Common myeloid progenitor, CD34-positive (primary cell): ENCODE data around the gene FAM107B.

Source experiments
- CTCF ChIA-PET: fragments of 350-600 bp; sonication (Branson Sonifier 250); formaldehyde crosslinking; loops from one replicate; lab custom pipeline; 2021; ENCODE audit warnings: antibody characterized with exemption; lab: Charles Lee
- POLR2A ChIA-PET: fragments of 350-600 bp; sonication (Branson Sonifier 250); formaldehyde crosslinking; loops from one replicate; lab custom pipeline; 2021; ENCODE audit warnings: antibody characterized with exemption; lab: Charles Lee
- DNase-seq, 3 donors: peaks; one replicate each; pipeline versions ENCODE4 v3.0.0 to v3.0.0-alpha.2; 2013
- H3K27ac ChIP-seq, 2 experiments: 1 replicate in 1 of 2; 2 replicates in 1 of 2; pipeline ENCODE4 v1.7.0; 2013; ENCODE audit warnings: inconsistent platforms in 2 of 2, low read length in 2 of 2, mild to moderate bottlenecking in 2 of 2, low read depth in 1 of 2, moderate library complexity in 1 of 2; ENCODE audit not compliant: severe bottlenecking in 2 of 2, insufficient read depth in 1 of 2, poor library complexity in 1 of 2
- H3K27me3 ChIP-seq, 5 experiments: replicated peaks in 2 of 5; 1 replicate in 3 of 5; 2 replicates in 2 of 5; pipeline versions ENCODE4 v1.6.1 to v1.7.0; 2013; ENCODE audit warnings: low read length in 4 of 5, mild to moderate bottlenecking in 2 of 5, moderate library complexity in 2 of 5, inconsistent platforms in 1 of 5; ENCODE audit not compliant: insufficient read depth in 5 of 5, control insufficient read depth in 4 of 5
- H3K36me3 ChIP-seq, 4 experiments: 1 replicate in 2 of 4; 2 replicates in 2 of 4; pipeline versions ENCODE4 v1.6.1 to v1.7.0; 2013; ENCODE audit warnings: low read length in 3 of 4, control low read depth in 1 of 4, mild to moderate bottlenecking in 1 of 4; ENCODE audit not compliant: control insufficient read depth in 4 of 4, insufficient read depth in 4 of 4
- H3K4me1 ChIP-seq, 4 experiments: 1 replicate in 3 of 4; 2 replicates in 1 of 4; pipeline versions ENCODE4 v1.6.1 to v1.7.1; 2013; ENCODE audit warnings: low read length in 3 of 4, mild to moderate bottlenecking in 3 of 4, control low read depth in 1 of 4, inconsistent platforms in 1 of 4, moderate library complexity in 1 of 4; ENCODE audit not compliant: control insufficient read depth in 4 of 4, insufficient read depth in 4 of 4; ENCODE audit errors: control extremely low read depth in 1 of 4
- H3K4me3 ChIP-seq, 7 experiments: 1 replicate in 4 of 7; 2 replicates in 3 of 7; pipeline versions ENCODE4 v1.5.1 to v1.7.0; 2013; ENCODE audit warnings: mild to moderate bottlenecking in 7 of 7, low read length in 6 of 7, moderate library complexity in 6 of 7, inconsistent platforms in 2 of 7, low read depth in 2 of 7, control low read depth in 1 of 7; ENCODE audit not compliant: insufficient read depth in 4 of 7, control insufficient read depth in 1 of 7; ENCODE audit errors: extremely low read depth in 1 of 7
- H3K9me3 ChIP-seq, 5 experiments: 1 replicate in 4 of 5; 2 replicates in 1 of 5; pipeline versions ENCODE4 v1.6.1 to v1.7.1; 2013; ENCODE audit warnings: low read length in 4 of 5, mild to moderate bottlenecking in 2 of 5, inconsistent platforms in 1 of 5, low read depth in 1 of 5, moderate library complexity in 1 of 5; ENCODE audit not compliant: control insufficient read depth in 4 of 5, insufficient read depth in 2 of 5; ENCODE audit errors: control extremely low read depth in 1 of 5
- WGBS: methylation state at CpG from one replicate; pipeline ENCODE4 v1.1.5; 2013; ENCODE audit not compliant: insufficient coverage; 5-methylcytosine and 5-hydroxymethylcytosine counted together

FAM107B gene

GRCh38 chr10:14547816-14548215, 226.9 kb downstream of the FAM107B start:
- Histone ChIP-seq H3K9me3 (no peaks in the 10 kb centered on the region), H3K4me1 (peaks cover 13 to 47% (median 20%) of the 10 kb centered on the region in 4 experiments), H3K27me3 (peaks cover 0 to 60% (median 17%) of the 10 kb centered on the region in 5 experiments), H3K4me3 (no peak overlapping the region), H3K27ac (no peak overlapping the region), H3K36me3 (peaks cover 0 to 8% (median 1%) of the 10 kb centered on the region in 4 experiments)
- 89% methylated on average over 8 of the region's 9 CpGs for WGBS
- DNase-seq, result peak in 1 of 3 donors; percentile 27
- CTCF ChIA-PET, result interaction anchor here (0.9 to 3.9 kb wide), 4 partner anchors 8 to 47 kb away, joined by 3 to 21 read pairs (median 4); no protein-coding TSS in a partner anchor
- POLR2A ChIA-PET, result interaction anchor here (0.8 kb wide), 1 partner anchor 11 kb away, joined by 3 read pairs; no protein-coding TSS in a partner anchor

GRCh38 chr10:14545827-14546226, 228.9 kb downstream of the FAM107B start:
- H3K4me1 ChIP-seq, result peaks cover 13 to 40% (median 23%) of the 10 kb centered on the region in 4 experiments
- H3K36me3 ChIP-seq, result peaks cover 0 to 14% (median 2%) of the 10 kb centered on the region in 4 experiments
- ChIA-PET CTCF (interaction anchor here (1.0 to 3.9 kb wide), 5 partner anchors 8 to 291 kb away, joined by 3 to 21 read pairs (median 4); no protein-coding TSS in a partner anchor), POLR2A (no interaction called here)
- no peak overlapping the region for H3K27ac ChIP-seq
- no peaks in the 10 kb centered on the region for H3K9me3 ChIP-seq
- H3K27me3 ChIP-seq, result peaks cover 0 to 64% (median 20%) of the 10 kb centered on the region in 5 experiments
- 0% methylated on average over 3 of the region's 4 CpGs for WGBS
- DNase-seq, result no peak
- no peak overlapping the region for H3K4me3 ChIP-seq

- H3K4me1 ChIP-seq, result peaks cover 13 to 53% (median 23%) of the 10 kb centered on the region in 4 experiments
- no peak overlapping the region for H3K27ac ChIP-seq
- H3K27me3 ChIP-seq, result peaks cover 0 to 64% (median 20%) of the 10 kb centered on the region in 5 experiments
- POLR2A ChIA-PET, result no interaction called here
- no peaks in the 10 kb centered on the region for H3K9me3 ChIP-seq
- no peak for DNase-seq
- CTCF ChIA-PET, result interaction anchor here (0.6 to 2.4 kb wide), 9 partner anchors 9 to 760 kb away, joined by 3 to 17 read pairs (median 8); no protein-coding TSS in a partner anchor
- peaks cover 0 to 17% (median under 1%) of the 10 kb centered on the region in 4 experiments for H3K36me3 ChIP-seq
- 100% methylated on average over 1 of the region's 3 CpGs for WGBS
- no peak overlapping the region for H3K4me3 ChIP-seq
These were observed 230.8 kb downstream of the FAM107B start for GRCh38 chr10:14543904-14544210.

GRCh38 chr10:14543046-14543903, 231.4 kb downstream of the FAM107B start:
- CTCF ChIA-PET, result interaction anchor here (0.6 to 2.4 kb wide), 13 partner anchors 10 to 760 kb away, joined by 3 to 17 read pairs (median 5); partner anchors contain the start of gene CDNF
- Histone ChIP-seq H3K27me3 (peaks cover 0 to 60% (median 20%) of the 10 kb centered on the region in 5 experiments), H3K4me3 (peak overlapping the region in 6 of 7 experiments; percentile 7 to 66 (median 40)), H3K36me3 (peaks cover 0 to 17% (median under 1%) of the 10 kb centered on the region in 4 experiments), H3K4me1 (peaks cover 13 to 53% (median 23%) of the 10 kb centered on the region in 4 experiments), H3K9me3 (no peaks in the 10 kb centered on the region), H3K27ac (no peak overlapping the region)
- WGBS, result 0% methylated on average over 10 of the region's 11 CpGs
- DNase-seq, result peak; percentile 50 to 75 (median 75)
- POLR2A ChIA-PET, result no interaction called here

- ChIA-PET POLR2A (no interaction called here), CTCF (interaction anchor here (2.0 kb wide), 1 partner anchor 43 kb away, joined by 6 read pairs; no protein-coding TSS in a partner anchor)
These were observed 233.3 kb downstream of the FAM107B start for GRCh38 chr10:14541379-14541778.

GRCh38 chr10:14540611-14541010, 234.1 kb downstream of the FAM107B start:
- DNase-seq, result no peak
- no peak overlapping the region for H3K4me3 ChIP-seq
- POLR2A ChIA-PET, result no interaction called here
- no peak overlapping the region for H3K27ac ChIP-seq
- 85% methylated on average over 3 of the region's 5 CpGs for WGBS
- H3K4me1 ChIP-seq, result peaks cover 9 to 42% (median 18%) of the 10 kb centered on the region in 4 experiments
- peaks cover 0 to 17% (median under 1%) of the 10 kb centered on the region in 4 experiments for H3K36me3 ChIP-seq
- no peaks in the 10 kb centered on the region for H3K9me3 ChIP-seq
- H3K27me3 ChIP-seq, result peaks cover 0 to 47% (median 6%) of the 10 kb centered on the region in 5 experiments
- CTCF ChIA-PET, result interaction anchor here (0.6 to 2.0 kb wide), 2 partner anchors 42 to 283 kb away, joined by 3 to 6 read pairs; no protein-coding TSS in a partner anchor

More at GRCh38 chr10:14541379-14541778, 233.3 kb downstream of the FAM107B start:
- Histone ChIP-seq H3K4me1 (peaks cover 13 to 49% (median 23%) of the 10 kb centered on the region in 4 experiments), H3K27me3 (peaks cover 0 to 50% (median 9%) of the 10 kb centered on the region in 5 experiments), H3K9me3 (no peaks in the 10 kb centered on the region), H3K4me3 (no peak overlapping the region), H3K36me3 (peaks cover 0 to 17% (median under 1%) of the 10 kb centered on the region in 4 experiments), H3K27ac (no peak overlapping the region)
- WGBS, result 97% methylated on average over 8 of the region's 9 CpGs
- DNase-seq, result no peak
